K562 treated with DMSO at 1 percent for 48 hours (cell line): ENCODE results near the gene RFC4. TPM values are rescaled to one million over a fixed set of nuclear protein-coding genes. Genes with fewer than 3 reads are reported as not detected.

ENCODE experiments used
- total RNA-seq: library from RNA; unstranded; fragments of 300-600 nt; gene quantifications from 2 replicates; pipeline ENCODE4 v1.2.3, GENCODE V29; 2022; ENCODE audit warnings: low replicate concordance; ENCODE audit errors: extremely low read depth

The RFC4 gene
- total RNA-seq, result not detected in 2 replicates

GRCh38 chr3:186806089-186807055 lies at the start of gene RFC4:
Gene RFC4, minus strand, starts transcription at chr3:186806482. Its CDS starts 1,769 bp downstream, at chr3:186804713.

GRCh38 chr3:186842426-186843038 lies 36.2 kb upstream of the RFC4 start, which contains the start of gene ADIPOQ:
Gene ADIPOQ, plus strand, starts transcription at chr3:186842710. Its CDS starts 10,349 bp downstream, at chr3:186853059.

GRCh38 chr3:186783058-186783730 lies 23.1 kb downstream of the RFC4 start, which contains the start of gene EIF4A2:
Gene EIF4A2, plus strand, starts transcription at chr3:186783577. Its CDS starts 34 bp downstream, at chr3:186783611.

Other genes with a start within 250 kb of the RFC4 start
- gene TBCCD1, start 239.1 kb downstream of the RFC4 start, total RNA-seq, result not detected in 2 replicates
- not detected in 2 replicates for gene DNAJB11, start 235.8 kb downstream of the RFC4 start, total RNA-seq
- not detected in 2 replicates for gene AHSG, start 193.4 kb downstream of the RFC4 start, total RNA-seq
- gene FETUB, start 166.1 kb downstream of the RFC4 start, total RNA-seq, result not detected in 2 replicates
- not detected in 2 replicates for gene HRG, start 140.5 kb downstream of the RFC4 start, total RNA-seq
- gene KNG1, start 89.1 kb downstream of the RFC4 start, total RNA-seq, result not detected in 2 replicates
- gene EIF4A2, start 22.9 kb downstream of the RFC4 start, total RNA-seq, result not detected in 2 replicates
- not detected in 2 replicates for gene ADIPOQ, start 36.2 kb upstream of the RFC4 start, total RNA-seq
- not detected in 2 replicates for gene ST6GAL1, start 124.0 kb upstream of the RFC4 start, total RNA-seq